WTC11 (cell line): Measurements from ENCODE around the gene INKA1.

ENCODE experiments used
- ATF6 ChIP-seq: sonication (generic); formaldehyde crosslinking; IDR thresholded peaks from 2 replicates; pipeline ENCODE4 v1.8.1; 2023; ENCODE audit warnings: mild to moderate bottlenecking, missing genetic modification reagents
- CTCF ChIP-seq: fragments of 200-600 bp; IDR thresholded peaks from 2 replicates; pipeline ENCODE4 v1.8.0; 2022; ENCODE audit warnings: antibody characterized with exemption
- EMX1 ChIP-seq: fragments of 250-450 bp; sonication (Bioruptor Pico); IDR thresholded peaks from 2 replicates; pipeline ENCODE4 v1.8.0; 2021; ENCODE audit warnings: mild to moderate bottlenecking
- GRHL2 ChIP-seq: fragments of 250-450 bp; sonication (Bioruptor Pico); IDR thresholded peaks from 2 replicates; pipeline ENCODE4 v1.8.0; 2022; ENCODE audit warnings: mild to moderate bottlenecking, moderate library complexity; ENCODE audit not compliant: insufficient replicate concordance, severe bottlenecking
- SP1 ChIP-seq: sonication (generic); formaldehyde crosslinking; conservative IDR thresholded peaks from 2 replicates; pipeline ENCODE4 v1.8.1; 2022; ENCODE audit warnings: missing genetic modification reagents

- TF ChIP-seq CTCF = no peak
- no peak for TF ChIP-seq GRHL2 (CRISPR knock-in tag)
- TF ChIP-seq SP1 (CRISPR knock-in tag) = no peak
- TF ChIP-seq ATF6 (CRISPR knock-in tag) = no peak
- TF ChIP-seq EMX1 (CRISPR knock-in tag) = no peak
Measured at GRCh38 chr3:49794431-49794830, 8.6 kb upstream of the INKA1 start.
